K562 (cell line): ENCODE measurements around the gene DGKZ. TPM values are rescaled to one million over a fixed set of nuclear protein-coding genes. Genes with fewer than 3 reads are reported as not detected.

Source experiments
- ATAC-seq: fragments of 200-7000 bp; cut with Tn5 transposase; 3 replicates; pipeline ENCODE4 v1.9.1; 2020; ENCODE audit warnings: moderate library complexity
- BruUV-seq: library from RNA; stranded (reverse); fragments of 400-500 nt; replicated peaks from 2 replicates; lab custom pipeline; 2021; lab: Mats Ljungman, UMichigan
- CTCF ChIA-PET: fragments of 300-600 bp; formaldehyde crosslinking; extraction: SDS; loops from one replicate; lab custom pipeline; 2021; ENCODE audit warnings: low intra/inter-chr PET ratio; lab: Yijun Ruan, JAX
- POLR2A ChIA-PET: fragments of 300-600, 350-650 bp; sonication (Branson Sonifier 250); formaldehyde crosslinking; extraction: SDS; loops from one replicate; lab custom pipeline; 2021; ENCODE audit warnings: antibody characterized with exemption, inconsistent platforms; lab: Yijun Ruan, JAX
- DNase-seq, 4 experiments: peaks; one replicate each; pipeline versions ENCODE4 v3.0.0 to v3.0.0-alpha.2; 2011 to 2018; ENCODE audit warnings: low spot score in 3 of 4, mixed read lengths in 3 of 4; ENCODE audit errors: extremely low read depth in 1 of 4
- FAIRE-seq: peaks from 2 replicates; lab custom pipeline; 2011; peaks lifted over from hg19 to GRCh38; lab: Jason Lieb, UNC
- H2AFZ ChIP-seq: 2 replicates; pipeline ENCODE4 v1.6.0; 2011; ENCODE audit warnings: low read depth, low read length, control low read depth, inconsistent platforms
- H3K27ac ChIP-seq: fragments of 200-600 bp; 3 replicates; pipeline ENCODE4 v1.8.0; 2011; ENCODE audit warnings: low read depth, mild to moderate bottlenecking, control low read depth, inconsistent platforms, low read length, moderate library complexity, mixed read lengths; ENCODE audit errors: extremely low read depth
- H3K27me3 ChIP-seq, 2 experiments: fragments of 300-600 bp in 1 of 2; 2 replicates in 1 of 2; 3 replicates in 1 of 2; pipeline versions ENCODE4 v1.6.0 to v1.8.0; 2011; ENCODE audit warnings: inconsistent platforms in 2 of 2, low read length in 2 of 2, mild to moderate bottlenecking in 1 of 2, mixed read lengths in 1 of 2, moderate library complexity in 1 of 2; ENCODE audit not compliant: control insufficient read depth in 2 of 2, insufficient read depth in 2 of 2
- H3K36me3 ChIP-seq: fragments of 300-600 bp; 3 replicates; pipeline ENCODE4 v1.8.0; 2011; ENCODE audit warnings: mild to moderate bottlenecking, low read length, inconsistent platforms; ENCODE audit not compliant: control insufficient read depth, insufficient read depth
- H3K4me1 ChIP-seq, 2 experiments: fragments of 200-600 bp in 1 of 2; replicated peaks in 1 of 2; 2 replicates in 1 of 2; 3 replicates in 1 of 2; pipeline versions ENCODE4 v1.5.1 to v1.8.0; 2011; ENCODE audit warnings: inconsistent platforms in 2 of 2, low read length in 2 of 2, mild to moderate bottlenecking in 1 of 2, mixed read lengths in 1 of 2, moderate library complexity in 1 of 2; ENCODE audit not compliant: control insufficient read depth in 2 of 2, insufficient read depth in 2 of 2
- H3K4me2 ChIP-seq: 2 replicates; pipeline ENCODE4 v1.6.1; 2011; ENCODE audit warnings: low read length, control low read depth, inconsistent platforms, mixed read lengths; ENCODE audit not compliant: insufficient read depth
- H3K4me3 ChIP-seq: fragments of 200-600 bp; sonication (generic), shearing (Covaris generic); 2 replicates; pipeline ENCODE4 v1.5.1; 2016; ENCODE audit warnings: control low read depth, inconsistent platforms
- H3K79me2 ChIP-seq: fragments of 200-600 bp; 3 replicates; pipeline ENCODE4 v1.8.0; 2011; ENCODE audit warnings: low read length, inconsistent platforms; ENCODE audit not compliant: control insufficient read depth, insufficient read depth
- H3K9ac ChIP-seq, 2 experiments: 2 replicates each; pipeline versions ENCODE4 v1.6.0 to v1.6.1; 2011; ENCODE audit warnings: low read depth in 2 of 2, low read length in 2 of 2, control low read depth in 1 of 2, inconsistent platforms in 1 of 2, mild to moderate bottlenecking in 1 of 2, mixed read lengths in 1 of 2; ENCODE audit not compliant: insufficient read depth in 1 of 2
- H3K9me1 ChIP-seq: one replicate; pipeline ENCODE4 v1.6.0; 2011; ENCODE audit warnings: inconsistent platforms, mild to moderate bottlenecking, low read length, moderate library complexity; ENCODE audit not compliant: control insufficient read depth, insufficient read depth
- H3K9me3 ChIP-seq: replicated peaks from 2 replicates; pipeline ENCODE4 v1.5.1; 2011; ENCODE audit warnings: low read depth, low read length, inconsistent platforms; ENCODE audit not compliant: control insufficient read depth, insufficient read depth
- H4K20me1 ChIP-seq: replicated peaks from 2 replicates; pipeline ENCODE4 v1.6.1; 2011; ENCODE audit warnings: low read length, inconsistent platforms, mixed read lengths; ENCODE audit not compliant: control insufficient read depth, insufficient read depth
- JUN ChIP-seq, 2 experiments: sonication (generic) in 1 of 2; formaldehyde crosslinking in 1 of 2; IDR thresholded peaks; 2 replicates each; pipeline versions ENCODE4 v1.6.1 to v1.8.0; 2012 to 2022; ENCODE audit warnings: borderline replicate concordance in 2 of 2, mild to moderate bottlenecking in 2 of 2, improper control_type of control experiment in 1 of 2, low read depth in 1 of 2, low read length in 1 of 2, missing genetic modification reagents in 1 of 2
- RAD21 ChIP-seq, 2 experiments: fragments of 250-450 bp in 1 of 2; fragments of 450-650 bp in 1 of 2; sonication (Bioruptor Pico) in 1 of 2; formaldehyde crosslinking in 1 of 2; IDR thresholded peaks in 1 of 2; conservative IDR thresholded peaks in 1 of 2; 2 replicates each; pipeline versions ENCODE4 v1.4.0 to v1.8.0; 2020 to 2022; ENCODE audit warnings: mild to moderate bottlenecking in 2 of 2, moderate library complexity in 1 of 2
- SAFB2 ChIP-seq: fragments of 200-400 bp; formaldehyde crosslinking; IDR thresholded peaks from 2 replicates; pipeline ENCODE4 v1.6.1; 2018; ENCODE audit warnings: borderline replicate concordance, low read length, low read depth, moderate library complexity; ENCODE audit not compliant: severe bottlenecking
- SETDB1 ChIP-seq: IDR thresholded peaks from one replicate; pipeline ENCODE4 v1.6.1; 2012; ENCODE audit warnings: low read length, control low read depth, inconsistent platforms
- SREBF1 ChIP-seq: fragments of 150-350 bp; IDR thresholded peaks from 2 replicates; pipeline ENCODE4 v1.6.1; 2014; ENCODE audit warnings: antibody characterized with exemption, low read depth, low read length, borderline replicate concordance
- TFAM ChIP-seq: fragments of 250-450 bp; sonication (Bioruptor Pico); conservative IDR thresholded peaks from 2 replicates; pipeline ENCODE4 v1.5.0; 2021; ENCODE audit warnings: mild to moderate bottlenecking, moderate library complexity
- TSC22D4 ChIP-seq: fragments of 450-650 bp; IDR thresholded peaks from 2 replicates; pipeline ENCODE4 v1.6.1; 2016; ENCODE audit warnings: missing genetic modification characterization, missing biosample characterization, control low read depth
- ZBED1 ChIP-seq: IDR thresholded peaks from 2 replicates; pipeline ENCODE4 v1.6.1; 2014
- ZNF253 ChIP-seq: fragments of 250-450 bp; sonication (Bioruptor Pico); conservative IDR thresholded peaks from 2 replicates; pipeline ENCODE4 v1.6.1; 2021; ENCODE audit warnings: mild to moderate bottlenecking
- ZNF551 ChIP-seq: fragments of 250-450 bp; sonication (Bioruptor Pico); IDR thresholded peaks from 2 replicates; pipeline ENCODE4 v1.5.0; 2021; ENCODE audit warnings: mild to moderate bottlenecking, moderate library complexity
- WGBS: fragments of 100-300 bp; shearing (Covaris generic); methylation state at CpG from one replicate; pipeline ENCODE4 v1.1.6; 2016; ENCODE audit warnings: low coverage, mixed read lengths; ENCODE audit not compliant: insufficient coverage; ENCODE audit errors: missing lambda C conversion rate; 5-methylcytosine and 5-hydroxymethylcytosine counted together
- in situ Hi-C: fragments of 300-500 bp; cut with MboI; formaldehyde crosslinking; loops from 4 replicates; pipeline ENCODE4 v1.15.0; 2018; ENCODE audit warnings: inconsistent platforms, mixed read lengths
- intact Hi-C: fragments of 100-400 bp; cut with micrococcal nuclease; formaldehyde crosslinking; loops from 2 replicates; pipeline ENCODE4 v1.14.2; 2022
- polyA plus RNA-seq, 8 experiments: library from polyadenylated mRNA; depleted of rRNA in 4 of 8; stranded (reverse) in 5 of 8; unstranded in 3 of 8; fragments of >200 nt; fragmentation: Nextera tagmentation in 2 of 8; fragmentation: Illumina TruSeq in 1 of 8; extraction: Ambion mirVana in 2 of 8; extraction: Trizol in 1 of 8; gene quantifications; 2 replicates each; pipeline versions ENCODE4 v1.2.1 to v1.2.3, GENCODE V29; 2011 to 2014; ENCODE audit warnings: inconsistent platforms in 1 of 8, missing spikeins in 1 of 8
- total RNA-seq, 7 experiments: library from RNA; depleted of rRNA in 6 of 7; stranded (reverse); fragments of >200 nt in 6 of 7; fragmentation: Illumina TruSeq in 2 of 7; extraction: Trizol in 2 of 7; gene quantifications; 2 replicates each; pipeline versions ENCODE4 v1.2.1 to v1.2.3, GENCODE V29; 2011 to 2021; ENCODE audit warnings: low replicate concordance in 1 of 7
- TF ChIP-seq, protein P1 (sequence below), 3 experiments: IDR thresholded peaks in 2 of 3; conservative IDR thresholded peaks in 1 of 3; 2 replicates each; pipeline ENCODE4 v1.5.1; 2011 to 2012; ENCODE audit warnings: low read length in 3 of 3, mild to moderate bottlenecking in 3 of 3, control low read depth in 2 of 3, improper control_type of control experiment in 1 of 3, inconsistent platforms in 1 of 3, low read depth in 1 of 3, mixed read lengths in 1 of 3, moderate library complexity in 1 of 3; ENCODE audit not compliant: insufficient read depth in 2 of 3

DGKZ gene
- total and polyA plus RNA-seq, 9 of the 15 experiments (the other 6 are each of a cell fraction or from before 2014, with no cell fraction given): 0.51 to 100 (median 44.2) TPM

DNA sequence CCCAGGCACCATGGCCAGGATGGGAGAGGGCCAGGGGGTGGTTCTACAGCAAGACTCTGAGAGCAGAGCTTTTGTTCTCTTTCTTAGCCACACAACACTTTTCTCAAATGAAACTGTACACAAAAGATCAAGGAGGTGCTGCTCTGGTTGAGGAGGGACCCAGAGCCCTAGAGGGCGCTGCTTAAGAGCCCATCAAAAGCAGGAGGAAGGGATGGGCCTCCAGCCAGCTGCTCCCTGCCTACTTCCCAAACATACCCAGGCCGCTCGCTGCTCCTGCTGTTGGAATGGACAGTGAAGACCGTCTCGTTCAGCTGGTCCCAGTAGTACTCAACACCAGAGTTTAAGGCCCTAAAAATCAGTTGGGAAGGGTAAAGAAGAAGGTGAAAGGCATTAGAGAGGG is 62.8 kb downstream of the DGKZ start:
- in situ Hi-C loops: no loop called here

More for the DNA sequence above, 62.8 kb downstream of the DGKZ start:
- Histone ChIP-seq H3K27ac (no peak overlapping the region), H3K9ac (no peak overlapping the region; a peak in 1 of 4 replicates), H2AFZ (no peak overlapping the region), H3K4me3 (no peak overlapping the region), H3K27me3 (no peaks in the 10 kb centered on the region), H3K9me3 (no peaks in the 10 kb centered on the region), H3K4me2 (no peak overlapping the region), H3K4me1 (peaks cover 0 to 4% of the 10 kb centered on the region in 2 experiments; a peak in 1 of 5 replicates), H3K79me2 (no peaks in the 10 kb centered on the region), H4K20me1 (no peaks in the 10 kb centered on the region; the same call in 1 of the 2 replicates), H3K9me1 (no peaks in the 10 kb centered on the region), H3K36me3 (peaks cover 53% of the 10 kb centered on the region; the same call in 2 of the 3 replicates)
- 83% methylated on average over 4 of the region's 5 CpGs for WGBS
- BruUV-seq: no TSS peak
- ChIA-PET CTCF (no interaction called here), POLR2A (interaction anchor here (0.7 to 2.0 kb wide), 5 partner anchors 9 to 17 kb away, joined by 3 to 5 read pairs (median 3); no protein-coding TSS in a partner anchor)
- TF ChIP-seq ZNF253 (no peak), SAFB2 (no peak), JUN (IDR thresholded peaks at IDR 0.05; ENCODE audit: borderline replicate concordance, low read depth, low read length) (no peak), JUN (CRISPR knock-in tag; IDR thresholded peaks at IDR 0.05; ENCODE audit: borderline replicate concordance) (no peak), TFAM (CRISPR knock-in tag) (no peak), ZNF551 (no peak), TSC22D4 (tag) (no peak), ZBED1 (no peak), SETDB1 (no peak), SREBF1 (no peak), RAD21 (CRISPR knock-in tag; conservative IDR thresholded peaks at IDR 0.05 in 1 of 2, IDR thresholded peaks at IDR 0.05 in 1 of 2) (peak in 1 of 2 experiments; percentile 56; a peak in 2 of 4 replicates)
- TF ChIP-seq, protein P1, sequence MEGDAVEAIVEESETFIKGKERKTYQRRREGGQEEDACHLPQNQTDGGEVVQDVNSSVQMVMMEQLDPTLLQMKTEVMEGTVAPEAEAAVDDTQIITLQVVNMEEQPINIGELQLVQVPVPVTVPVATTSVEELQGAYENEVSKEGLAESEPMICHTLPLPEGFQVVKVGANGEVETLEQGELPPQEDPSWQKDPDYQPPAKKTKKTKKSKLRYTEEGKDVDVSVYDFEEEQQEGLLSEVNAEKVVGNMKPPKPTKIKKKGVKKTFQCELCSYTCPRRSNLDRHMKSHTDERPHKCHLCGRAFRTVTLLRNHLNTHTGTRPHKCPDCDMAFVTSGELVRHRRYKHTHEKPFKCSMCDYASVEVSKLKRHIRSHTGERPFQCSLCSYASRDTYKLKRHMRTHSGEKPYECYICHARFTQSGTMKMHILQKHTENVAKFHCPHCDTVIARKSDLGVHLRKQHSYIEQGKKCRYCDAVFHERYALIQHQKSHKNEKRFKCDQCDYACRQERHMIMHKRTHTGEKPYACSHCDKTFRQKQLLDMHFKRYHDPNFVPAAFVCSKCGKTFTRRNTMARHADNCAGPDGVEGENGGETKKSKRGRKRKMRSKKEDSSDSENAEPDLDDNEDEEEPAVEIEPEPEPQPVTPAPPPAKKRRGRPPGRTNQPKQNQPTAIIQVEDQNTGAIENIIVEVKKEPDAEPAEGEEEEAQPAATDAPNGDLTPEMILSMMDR (IDR thresholded peaks at IDR 0.05 in 2 of 3, conservative IDR thresholded peaks at IDR 0.05 in 1 of 3; ENCODE audit: insufficient read depth in 2 of 3, low read depth in 1 of 3, low read length in 3 of 3): peak; percentile 21 to 46 (median 43); a peak in 4 of 6 replicates
- ATAC-seq (peak; percentile 77), FAIRE-seq (no peak), DNase-seq (peak in 1 of 4 experiments; percentile 29)
- intact Hi-C loops: loop anchor here (5.0 kb wide), 1 partner anchor 127 kb away; no protein-coding TSS in a partner anchor
